Esophagus muscularis mucosa (tissue), 4 donors: ENCODE results near the gene AOAH. TPM values are rescaled to one million over a fixed set of nuclear protein-coding genes. Genes with fewer than 3 reads are reported as not detected.

Experiments used
- DNase-seq: peaks from one replicate; pipeline ENCODE4 v3.0.0-alpha.2; 2017; ENCODE audit errors: extremely low spot score
- H3K27ac ChIP-seq, 4 donors: fragments of 200-600 bp; sonication (generic); replicated peaks in 1 of 4; 1 replicate in 3 of 4; 2 replicates in 1 of 4; pipeline ENCODE4 v1.5.1; 2016 to 2019; ENCODE audit warnings: mild to moderate bottlenecking in 1 of 4
- H3K27me3 ChIP-seq, 4 donors: fragments of 200-600 bp; sonication (generic); one replicate each; pipeline versions ENCODE4 v1.5.1 to v1.6.0; 2016 to 2019
- H3K36me3 ChIP-seq, 4 donors: fragments of 200-600 bp; sonication (generic); one replicate each; pipeline ENCODE4 v1.5.1; 2016 to 2019
- H3K4me1 ChIP-seq, 4 donors: fragments of 200-600 bp; sonication (generic); one replicate each; pipeline ENCODE4 v1.5.1; 2016 to 2019
- H3K4me3 ChIP-seq, 4 donors: fragments of 200-600 bp; sonication (generic); 1 replicate in 2 of 4; 2 replicates in 2 of 4; pipeline ENCODE4 v1.5.1; 2016 to 2019; ENCODE audit warnings: mild to moderate bottlenecking in 4 of 4, moderate library complexity in 1 of 4
- H3K9me3 ChIP-seq, 4 donors: fragments of 200-600 bp; sonication (generic); 1 replicate in 3 of 4; 2 replicates in 1 of 4; pipeline ENCODE4 v1.5.1; 2016 to 2019
- EP300 ChIP-seq: sonication (generic); formaldehyde crosslinking; IDR thresholded peaks from one replicate; pipeline ENCODE4 v1.6.1; 2017; ENCODE audit warnings: antibody characterized with exemption
- POLR2A ChIP-seq: fragments of 450-650 bp; IDR thresholded peaks from one replicate; pipeline ENCODE4 v1.6.1; 2017; ENCODE audit warnings: antibody characterized with exemption, moderate library complexity, mild to moderate bottlenecking, low read depth
- POLR2AphosphoS5 ChIP-seq, 2 donors: sonication (generic); formaldehyde crosslinking; IDR thresholded peaks; one replicate each; pipeline ENCODE4 v1.6.1; 2017; ENCODE audit warnings: antibody characterized with exemption in 2 of 2
- WGBS: methylation state at CpG from one replicate; pipeline ENCODE4 v1.1.5; 2018; 5-methylcytosine and 5-hydroxymethylcytosine counted together
- intact Hi-C: fragments of 100-400 bp; cut with DNase I; formaldehyde crosslinking; loops from one replicate; pipeline ENCODE4 v1.15.1; 2023
- total RNA-seq, 4 donors: library from RNA; depleted of rRNA; stranded (reverse); fragments of >200 nt; gene quantifications; one replicate each; pipeline versions ENCODE4 v1.1.0 to v1.2.1, GENCODE V29; 2016
- TF ChIP-seq, protein P1 (sequence below), 3 experiments: fragments of 200-600 bp in 2 of 3; fragments of 450-650 bp in 1 of 3; sonication (generic) in 2 of 3; IDR thresholded peaks; one replicate each; pipeline ENCODE4 v1.5.1; 2017 to 2019; ENCODE audit warnings: antibody characterized with exemption in 3 of 3, mild to moderate bottlenecking in 2 of 3, moderate library complexity in 1 of 3

The AOAH gene
- total RNA-seq, 4 donors from 2014 or later, result 2.0 to 16.1 (median 4.5) TPM

DNA sequence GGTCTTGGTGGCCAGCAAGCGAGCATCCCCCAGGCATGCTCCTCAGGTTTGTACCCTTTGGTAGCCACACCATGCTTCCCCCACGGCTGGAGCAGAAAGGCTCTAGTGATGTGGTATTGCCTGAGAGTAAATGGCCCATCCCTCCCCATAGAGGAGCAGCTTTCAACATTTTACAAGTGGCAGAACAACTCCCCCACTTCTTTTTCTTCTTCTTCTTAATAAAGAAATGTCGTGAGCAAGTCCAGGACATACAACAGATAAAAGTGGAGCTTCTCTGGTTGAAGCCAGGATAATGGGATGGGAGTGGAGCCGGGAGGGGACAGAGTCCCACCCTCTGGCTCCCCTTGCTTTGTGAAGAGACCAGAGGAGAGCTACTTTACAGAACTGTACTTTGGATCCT, 203.2 kb downstream of the AOAH start:
- intact Hi-C loops, result no loop called here
- 81% methylated on average over 4 of the region's 4 CpGs for WGBS
- Histone ChIP-seq H3K9me3 (no peaks in the 10 kb centered on the region), H3K4me3 (no peak overlapping the region), H3K4me1 (no peaks in the 10 kb centered on the region), H3K27ac (no peak overlapping the region), H3K27me3 (no peaks in the 10 kb centered on the region), H3K36me3 (no peaks in the 10 kb centered on the region)
- TF ChIP-seq POLR2AphosphoS5 (IDR thresholded peaks at IDR 0.05) (no peak), EP300 (no peak), POLR2A (no peak)
- TF ChIP-seq, protein P1, sequence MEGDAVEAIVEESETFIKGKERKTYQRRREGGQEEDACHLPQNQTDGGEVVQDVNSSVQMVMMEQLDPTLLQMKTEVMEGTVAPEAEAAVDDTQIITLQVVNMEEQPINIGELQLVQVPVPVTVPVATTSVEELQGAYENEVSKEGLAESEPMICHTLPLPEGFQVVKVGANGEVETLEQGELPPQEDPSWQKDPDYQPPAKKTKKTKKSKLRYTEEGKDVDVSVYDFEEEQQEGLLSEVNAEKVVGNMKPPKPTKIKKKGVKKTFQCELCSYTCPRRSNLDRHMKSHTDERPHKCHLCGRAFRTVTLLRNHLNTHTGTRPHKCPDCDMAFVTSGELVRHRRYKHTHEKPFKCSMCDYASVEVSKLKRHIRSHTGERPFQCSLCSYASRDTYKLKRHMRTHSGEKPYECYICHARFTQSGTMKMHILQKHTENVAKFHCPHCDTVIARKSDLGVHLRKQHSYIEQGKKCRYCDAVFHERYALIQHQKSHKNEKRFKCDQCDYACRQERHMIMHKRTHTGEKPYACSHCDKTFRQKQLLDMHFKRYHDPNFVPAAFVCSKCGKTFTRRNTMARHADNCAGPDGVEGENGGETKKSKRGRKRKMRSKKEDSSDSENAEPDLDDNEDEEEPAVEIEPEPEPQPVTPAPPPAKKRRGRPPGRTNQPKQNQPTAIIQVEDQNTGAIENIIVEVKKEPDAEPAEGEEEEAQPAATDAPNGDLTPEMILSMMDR (IDR thresholded peaks at IDR 0.05), result no peak
- DNase-seq, result no peak

DNA sequence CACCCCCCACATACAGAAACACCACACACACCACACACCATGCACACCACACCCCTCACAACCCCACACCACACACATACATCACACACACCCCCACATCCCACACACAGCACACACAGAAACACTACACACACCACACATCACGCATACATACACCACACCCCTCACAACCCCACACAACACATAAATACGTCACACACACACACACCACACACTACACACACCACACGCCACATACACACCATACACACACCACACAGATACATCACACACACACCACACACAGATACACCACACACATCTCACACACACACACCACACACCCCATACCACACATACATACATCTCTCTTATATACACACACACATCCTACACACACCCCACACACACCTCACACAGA, 208.4 kb downstream of the AOAH start:
- intact Hi-C loops, result no loop called here

DNA sequence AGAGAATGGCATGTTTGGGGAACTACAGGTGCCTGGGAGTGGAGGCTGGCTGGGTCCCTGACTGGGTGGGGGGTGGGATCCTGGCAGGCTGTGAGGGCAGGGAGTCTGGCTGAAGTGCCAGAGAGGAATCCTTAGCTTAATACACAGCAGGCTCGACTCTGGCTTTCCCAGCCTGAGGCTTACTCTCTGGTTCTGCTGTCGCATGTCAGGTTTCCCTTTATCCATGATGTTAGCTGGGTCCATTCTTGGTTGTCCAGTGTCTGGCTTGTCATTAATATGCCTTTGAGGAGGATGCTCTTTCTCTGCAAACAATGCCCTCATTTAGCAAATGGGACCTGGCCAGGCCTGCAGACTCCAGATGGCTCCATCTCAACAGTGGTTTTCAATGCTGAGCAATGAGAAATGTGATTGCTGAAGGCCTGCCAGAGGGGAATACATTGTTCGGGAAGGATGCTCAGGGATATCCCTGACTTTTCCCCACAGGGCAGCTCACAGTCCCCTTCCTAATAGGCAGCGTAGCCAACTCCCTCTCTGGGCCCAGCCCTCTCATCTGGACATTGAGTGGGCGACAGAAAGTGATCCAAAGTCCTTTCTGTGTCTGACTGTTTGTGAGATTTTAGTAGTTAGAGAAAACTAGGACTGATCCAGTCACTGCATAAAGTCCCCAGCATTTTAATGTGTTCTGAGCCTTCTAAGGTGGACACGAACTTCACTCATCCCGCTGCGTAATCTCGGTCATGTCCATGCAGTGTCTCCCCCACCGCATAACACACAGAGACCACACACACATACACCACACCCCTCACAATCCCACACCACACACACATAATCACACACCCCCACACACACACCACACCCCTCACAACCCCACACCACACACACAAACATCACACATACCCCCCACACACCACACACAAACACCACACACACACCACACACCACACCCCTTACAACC, 209.7 kb downstream of the AOAH start:
- H3K27me3 ChIP-seq, result no peaks in the 10 kb centered on the region
- TF ChIP-seq POLR2A, result no peak
- no peak for TF ChIP-seq EP300
- TF ChIP-seq, protein P1 (IDR thresholded peaks at IDR 0.05), result no peak
- TF ChIP-seq POLR2AphosphoS5 (IDR thresholded peaks at IDR 0.05), result no peak
- H3K9me3 ChIP-seq, result no peaks in the 10 kb centered on the region
- no peaks in the 10 kb centered on the region for H3K36me3 ChIP-seq
- no peak overlapping the region for H3K4me3 ChIP-seq
- H3K4me1 ChIP-seq, result no peaks in the 10 kb centered on the region
- no peak overlapping the region for H3K27ac ChIP-seq
- intact Hi-C loops, result no loop called here
- 92% methylated on average over 10 of the region's 10 CpGs for WGBS
- no peak for DNase-seq

More for the DNA sequence above, 208.4 kb downstream of the AOAH start:
- H3K27ac ChIP-seq, result no peak overlapping the region
- TF ChIP-seq, protein P1 (IDR thresholded peaks at IDR 0.05), result no peak
- TF ChIP-seq POLR2A (no peak), EP300 (no peak), POLR2AphosphoS5 (IDR thresholded peaks at IDR 0.05) (no peak)
- no peaks in the 10 kb centered on the region for H3K36me3 ChIP-seq
- no peak for DNase-seq
- H3K9me3 ChIP-seq, result no peaks in the 10 kb centered on the region
- WGBS, result 92% methylated on average over 3 of the region's 3 CpGs
- no peaks in the 10 kb centered on the region for H3K4me1 ChIP-seq
- no peak overlapping the region for H3K4me3 ChIP-seq
- no peaks in the 10 kb centered on the region for H3K27me3 ChIP-seq

- Histone ChIP-seq H3K27me3 (no peaks in the 10 kb centered on the region), H3K27ac (no peak overlapping the region), H3K4me1 (no peaks in the 10 kb centered on the region), H3K4me3 (no peak overlapping the region), H3K36me3 (no peaks in the 10 kb centered on the region), H3K9me3 (no peaks in the 10 kb centered on the region)
- no peak for DNase-seq
- TF ChIP-seq POLR2A (no peak), EP300 (no peak), POLR2AphosphoS5 (IDR thresholded peaks at IDR 0.05) (no peak)
- TF ChIP-seq, protein P1 (IDR thresholded peaks at IDR 0.05), result no peak
- intact Hi-C loops, result no loop called here
- WGBS, result 88% methylated on average over 10 of the region's 10 CpGs
Observed at GRCh38 chr7:36513393-36513792, 210.9 kb downstream of the AOAH start.
